Amniotic epithelial cell (primary cell): ENCODE results near the gene RPS6KA2.
"Not testable (repeated sequence)": the region's sequence is repeated elsewhere in the genome, so short reads cannot be mapped to it uniquely, and the experiment has no call there.

Experiments
- DNase-seq: peaks from one replicate; pipeline ENCODE4 v3.0.0-alpha.2; 2010; ENCODE audit warnings: low read depth

The RPS6KA2 gene

GRCh38 chr6:166369782-166370181 is 257.3 kb downstream of the RPS6KA2 start:
- DNase-seq, result no peak

- no peak for DNase-seq
Measured at GRCh38 chr6:166366921-166367320, 260.1 kb downstream of the RPS6KA2 start.

GRCh38 chr6:166365806-166366205 is 261.2 kb downstream of the RPS6KA2 start:
- DNase-seq, result no peak

DNA sequence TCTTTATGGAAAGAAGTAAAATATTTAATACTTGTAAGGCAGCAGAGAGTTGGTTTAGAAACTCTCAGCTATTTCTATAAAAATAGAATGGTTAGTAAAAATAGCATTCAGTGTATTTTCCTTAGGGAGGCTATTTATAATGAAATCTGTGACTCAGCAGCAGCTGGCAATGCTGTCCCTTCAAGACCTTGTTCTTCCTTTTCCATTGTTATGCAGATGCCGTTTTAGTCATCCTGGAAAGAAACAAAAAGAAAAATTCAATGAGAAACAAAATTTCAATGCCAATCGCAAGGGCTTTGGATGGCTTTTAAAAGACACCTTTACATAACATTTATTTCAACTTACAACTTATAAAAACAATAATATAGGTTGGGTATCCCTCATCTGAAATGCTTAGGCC is 261.8 kb downstream of the RPS6KA2 start:
- no peak for DNase-seq

GRCh38 chr6:166364456-166364855 is 262.6 kb downstream of the RPS6KA2 start:
- no peak for DNase-seq

DNA sequence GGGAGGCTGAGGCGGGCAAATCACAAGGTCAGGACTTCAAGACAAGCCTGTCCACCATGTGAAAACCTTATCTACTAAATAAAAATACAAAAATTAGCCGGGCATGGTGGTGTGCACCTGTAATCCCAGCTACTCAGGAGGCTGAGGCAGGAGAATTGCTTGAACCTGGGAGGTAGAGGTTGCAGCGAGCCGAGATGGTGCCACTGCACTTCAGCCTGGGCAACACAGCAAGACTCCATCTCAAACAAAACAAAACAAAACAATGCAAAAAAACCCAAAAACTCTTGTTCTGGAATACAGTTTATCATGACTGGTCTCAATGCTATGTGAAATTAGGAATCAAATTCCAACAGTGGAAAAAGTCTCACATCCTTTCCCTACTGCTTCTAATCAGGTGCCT is 264.6 kb downstream of the RPS6KA2 start:
- not testable (repeated sequence) for DNase-seq

GRCh38 chr6:166361077-166361429 is 266.0 kb downstream of the RPS6KA2 start:
- DNase-seq, result peak; percentile 25

GRCh38 chr6:166360243-166361076 is 266.6 kb downstream of the RPS6KA2 start:
- DNase-seq, result no peak
